KBM-7 (cell line): Measurements from ENCODE around the gene DIDO1.

ENCODE experiments used
- DNase-seq: peaks from one replicate; pipeline ENCODE4 v3.0.0-alpha.2; 2015
- in situ Hi-C: fragments of 300-500 bp; cut with MboI; formaldehyde crosslinking; loops from 2 replicates; pipeline ENCODE4 v1.14.3; 2020; ENCODE audit warnings: low sequenced_read_pairs, low pct_unique_long_range_greater_than_20kb, mixed read lengths

DIDO1 gene

DNA sequence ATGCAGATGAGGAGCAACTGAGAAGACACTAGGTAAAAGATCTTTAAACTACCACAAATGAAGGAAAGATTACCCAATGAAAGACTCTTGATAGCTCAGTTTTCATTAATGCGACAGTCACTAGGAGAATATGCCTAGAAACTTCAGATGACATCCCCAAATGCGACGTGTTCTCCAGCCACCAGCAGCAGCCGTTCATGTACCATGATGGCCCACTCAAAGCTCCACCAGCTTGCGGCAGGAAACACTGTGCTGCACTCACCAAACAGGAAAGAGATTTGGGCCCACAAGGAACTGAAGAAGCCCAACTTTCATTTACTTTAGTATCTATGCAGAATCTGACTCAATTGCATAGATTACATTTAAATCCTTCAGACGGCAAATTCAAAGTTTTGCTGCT lies 7.5 kb downstream of the DIDO1 start:
- in situ Hi-C loops: no loop called here
- peak; percentile 40 for DNase-seq

DNA sequence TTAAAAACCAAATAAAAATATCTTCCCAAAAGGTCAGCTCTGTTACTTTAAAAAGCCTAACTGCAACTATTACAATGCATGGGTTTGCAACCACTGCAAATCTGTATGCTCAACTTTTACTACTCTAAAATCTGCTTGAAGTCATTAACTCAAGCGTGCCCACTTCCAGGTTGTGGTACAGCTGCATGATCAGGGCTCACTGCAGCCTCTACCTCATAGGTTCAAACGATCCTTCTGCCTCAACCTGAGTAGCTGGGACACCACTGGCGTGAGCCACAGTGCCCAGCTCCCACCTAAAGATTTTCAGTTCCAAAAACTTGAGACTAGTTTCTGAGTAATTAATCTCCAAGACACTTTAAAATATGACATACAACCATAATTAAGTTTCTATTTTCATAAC lies 8.2 kb downstream of the DIDO1 start:
- in situ Hi-C loops: no loop called here
- peak; percentile 24 for DNase-seq

DNA sequence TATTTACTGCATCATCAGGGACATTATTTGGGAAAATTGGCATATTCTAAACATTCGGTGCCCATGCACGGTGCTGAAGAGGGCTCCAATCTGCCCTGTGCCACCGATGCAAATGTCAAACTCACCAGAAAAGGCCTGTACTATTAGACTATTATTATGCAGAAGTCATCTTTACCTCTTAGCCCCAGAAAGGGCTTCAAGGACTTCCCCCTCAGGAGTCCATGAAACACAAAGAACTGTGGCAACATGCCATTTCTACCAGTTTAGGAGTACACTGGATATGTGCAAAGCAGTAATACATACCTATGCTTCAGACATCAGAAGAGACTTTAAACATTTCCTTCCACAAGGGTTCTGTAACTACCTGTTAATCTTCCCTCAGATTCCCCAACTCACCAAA lies 8.6 kb downstream of the DIDO1 start:
- no peak for DNase-seq
- in situ Hi-C loops: no loop called here

DNA sequence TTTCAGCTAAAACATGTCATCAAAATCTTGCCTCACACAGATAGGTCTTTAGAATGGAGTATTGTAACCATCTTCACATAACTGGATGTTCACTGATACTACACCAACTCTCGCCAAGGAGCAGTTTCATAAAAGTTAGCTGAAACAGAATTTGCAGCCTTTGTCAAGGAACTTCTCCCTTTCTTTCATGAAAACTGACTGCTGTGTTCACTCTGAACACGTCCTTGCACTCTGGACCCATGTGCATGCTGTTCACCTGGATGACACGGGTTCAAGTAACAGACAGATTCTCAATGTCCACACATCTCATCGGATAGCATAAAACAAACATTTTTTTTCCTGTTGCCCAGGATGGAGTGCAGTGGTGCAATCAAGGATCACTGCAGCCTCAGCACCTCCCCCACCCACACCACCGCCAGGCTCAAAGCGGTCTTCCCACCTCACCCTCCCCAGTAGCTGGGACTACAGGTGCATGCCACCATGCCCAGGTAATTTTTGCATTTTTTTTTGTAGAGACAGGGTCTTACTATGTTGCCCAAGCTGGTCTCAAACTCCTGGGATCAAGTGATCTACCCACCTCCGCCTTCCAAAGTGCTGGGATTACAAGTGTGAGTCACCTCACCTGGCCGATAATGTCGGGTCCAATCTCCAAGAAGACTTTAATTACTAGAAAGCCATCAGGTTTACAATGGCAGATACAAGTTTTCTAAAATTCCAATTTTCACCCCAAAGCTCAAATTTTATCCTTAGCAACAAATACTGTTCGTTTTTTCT lies 9.4 kb downstream of the DIDO1 start:
- DNase-seq: no peak
- in situ Hi-C loops: no loop called here

DNA sequence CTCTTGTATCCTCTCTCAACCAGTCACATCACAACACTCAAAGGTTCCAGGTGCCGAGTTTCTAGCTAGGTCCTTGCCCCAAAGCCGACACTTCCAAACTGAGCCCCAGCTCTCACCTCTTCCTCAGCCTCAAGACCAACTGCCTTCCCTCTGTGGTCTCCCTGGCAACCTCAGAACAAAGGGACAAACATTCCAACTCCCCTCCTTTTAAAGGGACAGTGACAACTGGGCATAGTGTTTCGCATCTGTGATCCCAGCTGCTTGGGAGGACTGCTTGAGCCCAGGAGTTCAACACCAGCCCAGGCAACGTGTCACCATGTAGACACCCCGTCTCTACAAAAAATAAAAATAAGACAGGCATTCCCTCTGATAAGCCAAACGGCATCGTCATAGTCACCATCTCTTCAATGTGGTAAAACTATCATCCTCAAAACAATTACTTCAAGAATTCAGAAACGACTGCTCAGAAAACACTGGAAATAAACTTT lies 11.3 kb downstream of the DIDO1 start:
- in situ Hi-C loops: no loop called here
- DNase-seq: peak; percentile 77

DNA sequence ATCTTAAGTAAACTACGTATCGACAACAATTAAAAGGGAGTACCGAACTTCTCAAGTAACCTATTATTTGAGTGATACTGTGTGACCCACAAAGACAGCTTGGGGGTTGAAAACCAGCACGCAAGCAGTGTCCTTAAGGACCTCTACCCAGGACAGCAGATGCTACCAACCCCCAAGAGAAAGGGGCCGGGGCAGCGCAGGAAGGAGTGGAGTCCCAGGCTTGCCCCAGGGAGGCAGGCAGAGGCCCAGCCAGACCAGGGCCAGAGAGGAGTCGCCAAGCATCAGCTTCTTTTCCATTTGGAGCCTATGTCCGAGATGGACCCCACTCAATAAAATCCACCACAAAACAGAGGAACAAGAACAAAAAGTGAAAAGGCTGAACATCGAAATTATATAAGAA lies 11.9 kb downstream of the DIDO1 start:
- in situ Hi-C loops: no loop called here
- no peak for DNase-seq

DNA sequence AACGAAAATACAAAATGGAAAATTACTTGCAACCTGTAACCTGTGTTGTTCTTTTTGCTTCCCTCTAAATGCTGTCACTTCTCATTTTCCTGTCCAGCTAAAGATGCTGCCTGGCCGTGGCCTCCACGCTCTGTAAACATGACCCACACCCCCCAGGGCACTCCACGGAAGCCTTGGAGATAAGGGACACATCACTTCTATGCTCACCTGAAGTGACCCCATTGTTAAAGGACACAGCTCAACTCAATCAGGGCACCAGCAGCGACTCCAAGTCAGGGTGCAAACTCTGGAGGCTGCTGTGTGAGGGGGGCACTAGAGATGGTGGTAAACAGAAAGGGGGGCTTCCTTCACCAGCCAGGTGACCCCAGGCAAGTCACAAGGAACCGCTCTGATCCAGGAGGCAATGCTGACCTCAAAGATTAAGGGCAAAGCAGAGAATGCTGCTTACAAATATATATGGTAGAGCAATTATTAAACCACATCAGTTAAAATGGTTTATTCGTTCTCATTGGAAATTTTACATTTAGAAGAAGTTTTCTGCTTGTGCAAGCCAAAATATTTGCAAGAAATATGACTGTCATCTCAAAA lies 13.2 kb downstream of the DIDO1 start:
- DNase-seq: no peak
- in situ Hi-C loops: no loop called here

DNA sequence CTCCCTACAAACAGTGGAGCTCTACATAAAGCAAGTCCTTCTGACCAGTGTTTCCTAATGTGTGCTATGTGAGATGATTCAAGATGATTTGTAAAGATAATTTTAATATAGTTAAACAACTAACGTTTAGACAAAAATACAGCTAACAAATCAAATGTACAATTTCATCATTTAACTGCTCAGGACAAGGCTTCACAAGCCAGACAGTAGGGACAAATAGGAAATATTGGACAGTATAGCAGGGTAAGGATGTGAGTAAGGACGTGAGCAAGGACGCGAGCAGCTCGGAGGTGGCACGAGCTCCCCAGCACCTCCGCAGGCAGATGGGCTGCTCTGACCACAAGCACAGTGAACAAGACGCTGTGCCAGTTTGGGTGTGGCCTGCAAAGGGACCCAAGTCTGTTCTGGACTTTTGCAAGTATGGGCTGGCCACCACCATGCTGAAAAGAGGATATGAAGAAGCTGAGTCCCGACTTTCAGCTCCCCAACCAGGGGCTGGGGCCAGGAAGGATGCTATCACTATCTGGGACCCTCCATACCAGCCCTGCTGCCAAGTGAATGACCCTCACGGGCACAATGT lies 14.5 kb downstream of the DIDO1 start:
- DNase-seq: no peak
- in situ Hi-C loops: no loop called here

DNA sequence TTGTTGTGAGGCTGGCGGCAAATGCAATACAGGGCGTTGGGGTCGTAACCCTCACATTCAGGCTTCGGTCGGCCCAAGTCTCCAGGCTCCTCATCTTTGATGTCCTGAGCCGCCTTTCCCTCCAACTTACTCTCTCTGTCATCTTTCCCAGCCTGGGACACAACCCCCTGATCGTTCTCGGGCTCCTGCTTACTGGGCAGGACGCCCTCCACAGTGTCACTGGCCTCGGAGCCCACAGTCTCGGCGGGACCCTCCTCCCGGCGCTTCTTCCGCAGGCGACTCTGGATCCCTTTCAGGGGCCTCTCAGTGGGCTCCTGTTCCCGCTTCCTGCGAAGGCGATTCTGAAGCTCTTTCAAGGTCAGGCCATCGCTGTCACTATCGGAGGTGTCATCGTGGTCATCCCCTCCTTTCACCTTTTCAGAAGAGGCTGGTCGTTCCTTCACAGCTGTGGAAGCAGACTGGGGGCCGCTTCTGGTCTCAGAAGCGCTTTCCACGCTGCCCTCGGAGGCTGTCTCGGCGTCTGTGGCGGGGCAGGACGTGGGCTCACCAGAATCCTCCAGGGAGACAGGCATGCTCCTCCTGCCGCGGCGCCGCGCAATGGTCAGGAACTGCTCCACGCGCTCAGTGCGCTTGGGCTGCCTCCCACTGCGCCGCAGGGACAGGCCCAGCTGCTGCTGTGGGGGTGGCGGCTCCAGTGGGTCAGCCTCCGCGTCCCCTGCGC lies 15.4 kb downstream of the DIDO1 start:
- DNase-seq: no peak
- in situ Hi-C loops: no loop called here

DNA sequence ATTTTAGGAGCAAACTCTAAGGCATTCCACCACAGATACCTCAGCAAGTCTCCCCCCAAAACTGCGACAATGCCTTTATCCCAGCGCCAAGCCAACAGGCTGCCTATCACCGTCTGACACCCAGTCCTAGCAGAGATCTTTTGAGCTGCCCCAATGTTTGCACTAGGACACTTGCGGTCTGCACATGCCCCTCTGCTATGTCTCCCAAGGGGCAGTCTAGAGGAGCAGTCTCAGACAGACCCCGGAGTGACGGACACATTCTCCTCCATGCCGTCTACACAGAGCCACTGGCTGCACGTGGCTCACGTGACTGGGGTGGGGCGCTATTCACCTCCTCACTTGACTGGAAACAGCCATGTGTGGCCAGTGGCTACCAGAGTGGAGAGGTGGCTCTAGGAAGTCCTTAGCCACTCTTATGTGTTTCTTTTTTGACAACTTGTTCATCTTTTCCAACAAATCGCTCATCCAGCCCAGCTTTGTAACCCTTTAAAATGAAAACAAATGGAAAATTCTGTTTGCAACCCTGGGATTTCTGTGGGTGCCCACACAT lies 16.0 kb downstream of the DIDO1 start:
- no peak for DNase-seq
- in situ Hi-C loops: no loop called here

DNA sequence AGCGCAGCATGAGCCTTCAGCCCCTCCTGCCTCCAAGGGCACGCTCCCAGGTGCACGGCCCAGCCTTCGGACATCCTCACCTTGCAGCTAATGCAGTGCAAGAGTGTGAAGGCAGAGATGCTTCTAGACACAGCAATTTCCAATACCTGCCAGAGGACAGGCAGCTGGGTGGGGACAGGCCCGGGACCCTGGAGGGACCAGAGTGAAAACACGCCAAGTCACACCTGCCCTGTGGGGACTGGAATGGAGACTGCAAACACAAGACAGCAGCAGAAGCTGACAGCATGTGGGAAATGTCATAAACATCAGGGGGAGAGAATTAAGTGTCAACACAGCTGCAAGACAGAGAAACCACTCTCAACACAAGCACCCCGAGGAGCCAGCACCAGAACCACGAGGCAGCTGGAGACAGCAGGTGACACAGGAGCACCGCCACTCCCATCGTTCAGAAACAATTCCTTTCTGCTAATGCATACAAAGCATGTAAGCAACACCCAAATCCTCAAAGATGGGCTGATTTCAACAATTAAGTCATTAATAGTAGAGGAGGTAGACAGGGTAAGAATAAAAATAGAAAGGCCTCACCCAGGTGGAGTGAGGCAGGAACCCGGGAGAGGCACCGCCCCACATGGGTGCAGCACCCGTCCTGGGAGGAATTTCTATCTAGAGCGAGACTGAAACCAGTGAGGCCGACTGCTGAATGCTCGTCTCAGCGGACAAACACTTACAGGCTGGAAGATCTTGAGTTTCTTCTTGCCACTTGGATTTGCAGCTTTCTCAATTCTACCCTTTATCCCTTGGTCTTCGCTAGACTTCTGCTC lies 17.1 kb downstream of the DIDO1 start:
- no peak for DNase-seq
- in situ Hi-C loops: no loop called here

DNA sequence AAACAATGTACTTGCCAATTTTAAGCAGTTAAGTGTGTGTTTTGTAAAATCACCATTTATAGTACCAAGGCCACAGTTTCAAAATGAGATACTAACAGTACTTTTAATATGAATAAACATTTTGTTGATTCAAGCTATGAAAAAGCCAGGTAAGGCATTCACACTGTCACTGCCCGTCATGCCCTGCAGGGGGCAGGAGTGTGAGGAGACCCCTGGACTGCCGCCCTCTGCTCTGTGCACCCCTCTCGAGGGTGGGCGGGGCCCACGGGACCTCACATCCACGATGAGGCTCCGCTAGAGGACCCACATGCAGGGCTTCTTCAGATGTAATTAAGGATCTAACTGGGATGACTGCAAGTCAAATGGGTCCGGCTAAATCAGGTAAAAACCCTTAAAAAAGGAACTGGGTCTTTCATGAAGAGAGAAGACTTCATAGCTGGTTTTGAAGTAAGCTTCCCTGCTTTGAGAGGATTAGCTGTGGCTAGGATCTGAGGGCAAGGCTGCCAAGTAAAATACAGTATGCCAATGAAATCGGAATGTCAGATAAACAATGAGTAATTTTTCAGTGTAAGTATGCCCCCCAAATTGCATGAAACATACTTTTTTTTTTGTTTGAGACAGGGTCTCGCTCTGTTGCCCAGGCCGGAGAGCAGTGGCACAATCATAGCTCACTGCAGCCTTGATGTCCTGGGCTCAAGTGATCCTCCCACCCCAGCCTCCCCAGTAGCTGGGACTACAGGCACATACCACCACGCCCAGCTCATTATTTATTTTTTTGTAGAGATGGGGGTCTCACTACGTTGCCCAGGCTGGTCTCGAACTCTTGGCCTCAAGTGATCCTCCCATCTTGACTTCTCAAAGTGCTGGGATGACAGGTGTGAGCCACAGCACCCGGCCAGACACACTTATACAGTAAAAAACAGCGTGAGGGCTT lies 18.7 kb downstream of the DIDO1 start:
- peak; percentile 32 for DNase-seq
- in situ Hi-C loops: no loop called here

DNA sequence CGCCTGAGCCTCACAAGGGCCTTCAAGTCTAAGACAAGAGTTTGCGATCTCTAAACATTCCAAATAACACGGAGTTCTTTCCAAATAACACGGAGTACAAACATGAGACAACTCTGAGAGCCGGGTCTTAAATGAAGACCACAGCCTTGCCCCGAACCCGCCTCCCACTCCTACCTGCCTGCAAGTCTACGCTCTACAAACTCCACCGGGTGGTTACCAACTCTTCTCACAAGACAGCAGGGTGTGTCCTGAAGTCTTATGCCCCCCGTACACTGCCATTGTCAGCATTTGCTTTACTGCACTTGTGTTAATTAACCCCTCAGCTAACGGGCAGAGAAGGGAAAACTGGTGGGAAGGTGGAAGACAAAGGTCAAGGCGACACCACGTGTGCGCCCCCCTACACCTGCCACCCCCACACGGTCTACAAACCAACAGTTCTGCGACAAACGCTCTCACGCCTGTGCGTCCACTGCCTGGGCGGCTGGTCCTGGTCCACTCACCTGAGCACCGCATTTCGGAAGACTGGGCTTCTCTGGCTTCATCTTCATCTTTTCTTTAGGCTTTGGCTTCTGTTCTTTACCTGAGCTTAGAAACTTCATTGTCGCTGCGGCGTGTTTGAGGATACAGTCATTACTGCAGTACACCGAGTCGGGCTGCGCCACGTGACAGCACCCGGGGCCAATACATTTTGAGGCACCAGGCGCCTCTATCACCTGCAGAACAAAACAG lies 19.5 kb downstream of the DIDO1 start:
- in situ Hi-C loops: no loop called here
- DNase-seq: no peak

DNA sequence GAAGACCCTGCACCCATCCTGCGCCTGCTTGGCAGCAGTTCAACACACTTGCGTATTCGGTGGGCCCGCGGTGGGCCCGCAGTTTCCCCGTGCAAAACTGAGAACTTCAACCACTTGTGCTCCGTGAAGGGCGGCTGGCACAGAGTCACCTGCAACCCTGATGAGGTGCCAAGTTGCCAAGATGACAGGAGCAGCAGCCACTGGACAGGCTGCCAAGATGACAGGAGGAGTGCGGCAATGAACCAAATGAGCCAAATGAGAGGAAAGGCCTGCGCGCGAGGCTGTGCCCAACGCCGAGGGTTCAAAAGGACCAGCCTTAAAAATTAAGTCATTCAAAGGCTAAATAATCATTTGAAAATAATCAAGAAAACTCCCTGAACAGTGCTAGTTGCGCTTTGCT lies 20.1 kb downstream of the DIDO1 start:
- in situ Hi-C loops: no loop called here
- DNase-seq: no peak

DNA sequence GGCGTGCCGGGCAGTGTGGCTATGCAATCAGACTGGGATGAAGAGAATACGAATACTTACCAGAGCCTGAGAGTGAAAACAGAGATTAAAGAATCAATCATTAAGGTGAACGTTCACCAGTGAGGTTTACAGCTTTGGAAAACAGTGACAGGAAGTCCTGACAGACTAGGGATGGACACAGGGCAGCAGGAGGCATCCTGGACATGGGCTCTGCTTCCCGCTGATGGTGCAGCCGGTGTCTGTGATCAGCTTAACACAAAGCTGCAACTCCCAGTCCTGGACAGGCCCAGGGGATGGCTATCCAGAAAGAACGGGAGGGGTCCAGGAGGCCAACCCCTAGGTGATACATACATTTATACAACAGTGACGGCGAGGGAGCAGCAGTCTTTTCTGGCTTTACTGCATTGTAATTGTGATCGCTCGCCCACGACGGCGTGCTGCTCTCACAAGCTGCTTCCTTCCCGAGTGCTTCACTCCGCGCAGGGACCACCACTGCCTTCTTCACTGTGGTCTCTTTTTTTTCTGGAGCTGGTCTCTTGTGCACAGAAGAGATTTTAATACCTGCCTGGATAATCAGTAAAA lies 20.7 kb downstream of the DIDO1 start:
- in situ Hi-C loops: no loop called here
- no peak for DNase-seq

DNA sequence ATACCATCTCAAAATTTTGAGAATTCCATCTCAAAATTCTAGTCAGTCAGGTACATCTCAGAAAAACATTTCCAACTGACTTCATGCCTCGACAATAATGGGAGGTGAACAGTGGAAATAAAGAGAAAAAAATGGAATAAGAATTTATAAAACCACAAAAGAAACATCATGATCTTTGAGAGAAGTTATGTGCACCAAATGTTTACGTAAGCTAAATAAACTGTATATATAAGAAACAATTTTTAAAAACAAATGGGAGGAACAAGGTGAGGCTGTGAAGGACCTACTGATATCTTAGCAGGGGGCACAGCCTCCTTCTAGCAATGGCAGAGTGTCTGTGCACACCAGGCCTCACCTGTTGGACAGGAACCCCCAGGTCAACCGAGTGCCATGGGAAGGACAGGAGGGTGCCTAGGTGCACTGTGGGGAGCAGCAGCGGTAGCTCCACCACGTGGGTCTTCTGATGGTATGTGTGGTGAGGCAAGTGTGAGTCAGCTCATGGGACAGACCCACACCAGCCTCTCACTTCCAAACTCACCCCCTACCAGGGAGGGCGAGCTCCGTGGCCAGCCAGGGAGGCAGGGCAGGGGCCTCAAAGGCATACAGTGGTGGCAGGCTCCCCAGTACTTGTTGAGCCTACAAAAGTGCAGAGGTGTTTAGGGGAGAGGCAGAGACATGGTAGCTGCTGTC lies 23.2 kb downstream of the DIDO1 start:
- no peak for DNase-seq
- in situ Hi-C loops: no loop called here
